T47D (cell line): Measurements from ENCODE around the gene TTLL11.
A peak's percentile ranks its signal among the peaks of the same experiment; 100 is the strongest.

ENCODE experiments used
- DNase-seq, 2 experiments: peaks; one replicate each; pipeline versions ENCODE4 v3.0.0 to v3.0.0-alpha.2; 2011 to 2012; ENCODE audit warnings: low read depth in 1 of 2, low spot score in 1 of 2
- JUND ChIP-seq: IDR thresholded peaks from 2 replicates; pipeline ENCODE4 v1.6.1; 2012; ENCODE audit warnings: low read depth
- in situ Hi-C: cut with HindIII; loops from 2 replicates; pipeline ENCODE4 v1.10.0; 2016; ENCODE audit warnings: low sequenced_read_pairs, low pct_unique_long_range_greater_than_20kb

TTLL11 gene

GRCh38 chr9:122111413-122112085 is 18.4 kb upstream of the TTLL11 start:
- TF ChIP-seq JUND: no peak
- no peak for DNase-seq
- in situ Hi-C loops: no loop called here

- in situ Hi-C loops: no loop called here
- no peak for DNase-seq
- TF ChIP-seq JUND: no peak
These were observed 17.2 kb upstream of the TTLL11 start for GRCh38 chr9:122110100-122110833.

- no peak for TF ChIP-seq JUND
- in situ Hi-C loops: no loop called here
- no peak for DNase-seq
These were observed 16.1 kb upstream of the TTLL11 start for GRCh38 chr9:122109035-122109813.

GRCh38 chr9:122107291-122107805 is 14.2 kb upstream of the TTLL11 start:
- no peak for DNase-seq
- TF ChIP-seq JUND: no peak
- in situ Hi-C loops: no loop called here

- in situ Hi-C loops: no loop called here
- no peak for TF ChIP-seq JUND
- DNase-seq: no peak
These were observed 13.5 kb upstream of the TTLL11 start for GRCh38 chr9:122106576-122106975.

GRCh38 chr9:122103985-122104384 is 10.9 kb upstream of the TTLL11 start:
- in situ Hi-C loops: no loop called here
- DNase-seq: no peak
- no peak for TF ChIP-seq JUND

- TF ChIP-seq JUND: no peak
- in situ Hi-C loops: no loop called here
- no peak for DNase-seq
These were observed 9.0 kb upstream of the TTLL11 start for GRCh38 chr9:122102156-122102555.

GRCh38 chr9:122100756-122101155 is 7.6 kb upstream of the TTLL11 start:
- no peak for TF ChIP-seq JUND
- DNase-seq: no peak
- in situ Hi-C loops: no loop called here

GRCh38 chr9:122099271-122099869 is 6.3 kb upstream of the TTLL11 start:
- TF ChIP-seq JUND: no peak
- in situ Hi-C loops: no loop called here
- peak; percentile 70 to 89 for DNase-seq

GRCh38 chr9:122097679-122098315 is 4.7 kb upstream of the TTLL11 start:
- in situ Hi-C loops: no loop called here
- no peak for DNase-seq

GRCh38 chr9:122096620-122097415 is 3.7 kb upstream of the TTLL11 start:
- DNase-seq: no peak
- no peak for TF ChIP-seq JUND
- in situ Hi-C loops: no loop called here

More at GRCh38 chr9:122097679-122098315, 4.7 kb upstream of the TTLL11 start:
- TF ChIP-seq JUND: no peak
